NCI-H748 (cell line): ENCODE measurements around the gene OPA1.
"Not testable (repeated sequence)": the region's sequence is repeated elsewhere in the genome, so short reads cannot be mapped to it uniquely, and the experiment has no call there.

Experiments
- DNase-seq: peaks from one replicate; lab custom pipeline; 2025; ENCODE audit not compliant: unreplicated experiment; lab: John Stamatoyannopoulos, UW

The OPA1 gene

GRCh38 chr3:193590088-193590856 lies 2.7 kb upstream of the OPA1 start:
- no peak for DNase-seq

GRCh38 chr3:193593668-193594030 lies 641 bp downstream of the OPA1 start:
- DNase-seq = peak; percentile 45

- no peak for DNase-seq
Measured at GRCh38 chr3:193594946-193595689, 2.1 kb downstream of the OPA1 start.

GRCh38 chr3:193595939-193596487 lies 3.0 kb downstream of the OPA1 start:
- DNase-seq = no peak

- no peak for DNase-seq
Measured at GRCh38 chr3:193598202-193598601, 5.2 kb downstream of the OPA1 start.

GRCh38 chr3:193599393-193599792 lies 6.4 kb downstream of the OPA1 start:
- no peak for DNase-seq

GRCh38 chr3:193605876-193606275 lies 12.9 kb downstream of the OPA1 start:
- peak; percentile 60 for DNase-seq

GRCh38 chr3:193606892-193607291 lies 13.9 kb downstream of the OPA1 start:
- not testable (repeated sequence) for DNase-seq

GRCh38 chr3:193610516-193610915 lies 17.5 kb downstream of the OPA1 start:
- not testable (repeated sequence) for DNase-seq

GRCh38 chr3:193614430-193614829 lies 21.4 kb downstream of the OPA1 start:
- no peak for DNase-seq

- no peak for DNase-seq
Measured at GRCh38 chr3:193617628-193618027, 24.6 kb downstream of the OPA1 start.

- no peak for DNase-seq
Measured at GRCh38 chr3:193620057-193620456, 27.0 kb downstream of the OPA1 start.

- no peak for DNase-seq
Measured at GRCh38 chr3:193620650-193621049, 27.6 kb downstream of the OPA1 start.

- DNase-seq = no peak
Measured at GRCh38 chr3:193621127-193621526, 28.1 kb downstream of the OPA1 start.

- no peak for DNase-seq
Measured at GRCh38 chr3:193630005-193630404, 37.0 kb downstream of the OPA1 start.

GRCh38 chr3:193637831-193638230 lies 44.8 kb downstream of the OPA1 start:
- no peak for DNase-seq

- DNase-seq = no peak
Measured at GRCh38 chr3:193638833-193639232, 45.8 kb downstream of the OPA1 start.

GRCh38 chr3:193640165-193640715 lies 47.2 kb downstream of the OPA1 start:
- DNase-seq = no peak

GRCh38 chr3:193640728-193641439 lies 47.9 kb downstream of the OPA1 start:
- no peak for DNase-seq

- no peak for DNase-seq
Measured at GRCh38 chr3:193641440-193641775, 48.4 kb downstream of the OPA1 start.

GRCh38 chr3:193645806-193646205 lies 52.8 kb downstream of the OPA1 start:
- DNase-seq = no peak
